Measurements from ENCODE around the gene MEAK7.
A peak's percentile ranks its signal among the peaks of the same experiment; 100 is the strongest.

MEAK7 gene

DNA sequence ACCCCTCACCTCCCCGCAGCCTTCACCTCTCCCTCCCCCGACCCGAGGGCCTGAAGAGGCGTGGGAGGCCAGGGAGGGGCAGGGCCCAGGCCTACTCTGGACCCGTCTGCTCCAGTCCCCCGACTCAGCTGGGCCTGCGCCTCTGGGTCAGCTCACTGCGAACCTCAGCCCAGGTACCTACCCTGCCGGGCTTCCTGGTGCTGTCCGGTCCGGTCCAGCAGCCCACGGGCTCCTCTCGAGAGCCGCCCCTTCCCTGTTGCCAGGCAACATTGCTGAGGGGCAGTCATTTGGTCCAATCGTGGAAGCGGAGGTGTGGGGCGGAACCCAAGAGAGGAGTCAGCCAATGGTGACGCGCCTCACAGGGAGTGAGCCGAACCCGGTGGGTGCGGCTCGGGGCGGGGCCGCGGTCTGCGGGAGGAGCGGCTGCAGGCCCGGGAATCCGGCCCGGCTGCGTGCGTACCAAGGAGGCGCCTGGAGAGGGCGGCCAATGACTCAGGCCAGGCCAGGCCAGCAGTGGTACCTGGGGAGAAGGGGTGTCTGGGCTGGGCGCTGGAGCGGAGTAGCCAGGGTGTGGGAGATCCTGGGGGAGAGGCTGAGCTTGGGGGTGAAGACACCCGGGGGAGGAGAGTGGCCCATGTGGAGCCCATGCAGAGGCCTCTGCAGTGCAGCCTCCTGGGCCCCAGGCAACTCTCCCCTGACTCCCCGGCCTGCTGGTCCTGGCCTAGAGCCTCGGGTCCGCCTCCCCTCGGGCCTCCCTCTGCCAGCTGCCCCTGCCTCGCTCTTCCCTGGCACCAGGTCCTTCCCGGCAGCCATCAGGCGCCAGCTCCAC lies at the start of gene MEAK7:
Gene MEAK7, minus strand, starts transcription at position 240 of the 829 bp plus-strand sequence. CDS start 6,573 bp downstream, outside the sequence.
- DNase-seq (ENCODE audit: low read depth in 2 of 2) = peak; percentile 95 to 96

DNA sequence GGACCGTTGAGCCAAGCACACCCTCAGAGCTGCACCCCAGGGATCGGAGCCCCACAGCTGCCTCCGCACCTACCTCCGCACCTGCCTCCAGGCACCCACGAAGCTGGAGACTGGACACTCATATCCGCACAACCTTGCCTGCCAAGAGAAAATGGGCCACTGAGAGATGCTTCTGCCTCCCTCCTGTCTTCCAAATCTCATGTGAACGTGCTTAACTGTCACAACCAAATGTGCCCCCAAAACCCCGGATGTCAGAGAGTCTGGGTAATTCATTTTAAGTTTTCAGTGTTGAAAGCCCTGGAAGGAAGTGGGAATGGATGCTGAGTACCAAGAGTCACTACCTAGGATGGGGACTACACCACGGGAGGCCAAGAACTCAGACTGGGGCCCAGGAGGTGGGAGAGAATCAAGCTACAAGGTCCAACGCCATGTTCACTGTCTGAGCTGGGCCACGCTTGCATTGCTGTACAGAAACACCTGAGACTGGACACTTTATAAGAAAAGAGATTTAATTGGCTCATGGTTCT lies 49.5 kb upstream of the MEAK7 start:
- DNase-seq (ENCODE audit: low read depth in 2 of 2) = peak in 1 of 2 donors; percentile 14

- DNase-seq (ENCODE audit: low read depth in 2 of 2) = no peak
These were observed 47.7 kb upstream of the MEAK7 start for GRCh38 chr16:84552135-84552534.

- no peak for DNase-seq (ENCODE audit: low read depth in 2 of 2)
These were observed 45.6 kb upstream of the MEAK7 start for GRCh38 chr16:84550096-84550495.

- DNase-seq (ENCODE audit: low read depth in 2 of 2) = peak in 1 of 2 donors; percentile 10
These were observed 44.7 kb upstream of the MEAK7 start for GRCh38 chr16:84548971-84549844.

GRCh38 chr16:84548508-84548907 lies 44.0 kb upstream of the MEAK7 start:
- no peak for DNase-seq (ENCODE audit: low read depth in 2 of 2)

DNA sequence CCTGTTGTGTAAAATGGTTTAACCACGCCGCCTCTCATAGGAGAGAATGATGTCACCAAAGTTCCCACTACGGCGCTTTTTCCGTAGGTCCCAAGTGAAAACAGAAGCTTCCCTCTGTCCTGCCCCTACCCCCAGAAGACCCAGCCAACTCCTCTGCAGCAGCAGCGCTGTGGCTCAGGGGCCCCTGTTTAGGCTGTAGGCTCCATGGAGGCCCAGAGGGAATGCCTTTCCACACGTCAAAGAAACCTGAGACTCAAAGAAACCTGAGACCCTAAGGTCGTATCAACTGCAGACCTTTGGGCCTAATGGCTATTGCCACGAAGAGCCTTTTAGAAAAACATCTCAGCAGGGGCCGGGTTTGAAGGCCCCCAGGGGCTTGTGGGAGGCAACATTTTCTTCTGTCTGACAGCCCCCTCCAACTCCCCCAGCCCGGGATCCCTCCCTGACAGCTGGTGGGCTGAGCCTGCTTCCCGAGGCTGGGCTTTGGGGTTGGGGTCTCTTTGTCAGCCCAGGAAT lies 43.1 kb upstream of the MEAK7 start:
- no peak for DNase-seq (ENCODE audit: low read depth in 2 of 2)

DNA sequence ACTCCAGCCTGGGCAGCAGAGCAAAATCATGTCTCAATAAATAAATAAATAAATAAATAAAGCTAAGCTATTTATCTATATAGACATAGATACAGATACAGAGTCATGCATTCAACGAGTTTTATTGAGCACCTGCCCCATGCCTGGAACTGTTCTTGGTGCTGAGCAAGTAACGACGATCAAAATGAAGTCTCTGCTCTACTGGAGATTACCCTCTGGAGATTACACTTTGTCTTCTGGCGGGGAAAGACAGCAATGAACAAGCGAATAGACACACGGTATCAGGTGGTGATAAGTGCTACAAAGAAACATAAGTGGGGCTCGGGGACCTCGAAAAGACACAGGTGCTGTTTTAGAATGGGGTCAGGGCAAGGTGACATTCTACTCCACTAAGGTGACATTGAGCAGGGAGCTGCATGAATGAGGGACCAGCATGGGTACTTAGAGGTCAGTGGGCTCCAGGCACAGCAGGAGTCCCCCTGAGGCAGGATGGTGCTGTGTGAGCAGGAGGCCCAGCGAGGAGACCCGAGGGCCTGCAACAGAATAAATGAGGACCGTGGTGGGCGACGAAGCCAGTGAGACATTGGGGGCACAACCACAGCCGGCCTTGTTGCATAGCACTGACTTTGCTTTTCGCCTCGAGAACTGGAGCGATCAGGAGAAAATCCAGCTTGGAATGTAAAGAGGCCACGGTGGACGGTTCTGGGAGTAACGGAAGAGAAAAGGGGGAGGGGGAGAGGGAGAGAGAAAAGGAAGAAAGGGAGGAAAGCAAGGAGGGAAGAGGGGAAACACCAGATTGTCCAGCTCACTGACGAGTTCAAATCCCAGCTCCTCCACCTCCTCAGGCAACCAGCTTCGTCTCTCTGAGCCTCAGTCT lies 42.4 kb upstream of the MEAK7 start:
- DNase-seq (ENCODE audit: low read depth in 2 of 2) = no peak

DNA sequence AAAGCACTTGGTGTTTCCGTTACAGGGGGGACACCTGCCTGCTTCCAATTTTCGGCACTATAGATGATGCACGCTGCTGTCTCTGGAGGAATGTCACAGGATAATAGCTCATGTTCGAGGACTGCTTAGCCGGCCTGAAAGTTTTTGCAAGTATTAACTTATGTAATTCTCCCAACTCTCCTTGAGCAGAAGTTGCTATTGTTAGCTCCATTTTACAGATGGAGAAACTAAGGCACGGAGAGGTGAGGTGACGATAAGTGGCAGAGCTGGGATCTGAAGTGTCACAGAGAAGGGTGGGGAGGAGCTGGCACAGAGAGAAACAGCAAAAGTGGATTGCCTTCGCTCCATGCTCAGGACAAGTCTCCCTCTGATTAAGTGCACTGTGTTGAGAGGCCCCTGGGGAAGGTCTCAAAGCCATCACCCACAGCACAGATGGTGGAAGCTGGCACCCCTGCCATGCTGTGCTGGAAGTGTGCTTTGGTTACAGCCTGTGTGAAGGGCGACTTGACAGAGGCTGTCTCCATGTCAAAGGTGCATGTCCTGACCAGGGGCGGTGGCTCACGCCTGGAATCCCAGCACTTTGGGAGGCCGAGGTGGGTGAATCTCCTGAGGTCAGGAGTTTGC lies 40.8 kb upstream of the MEAK7 start:
- DNase-seq (ENCODE audit: low read depth in 2 of 2) = no peak

GRCh38 chr16:84544031-84544773 lies 39.7 kb upstream of the MEAK7 start:
- no peak for DNase-seq (ENCODE audit: low read depth in 2 of 2)

- DNase-seq (ENCODE audit: low read depth in 2 of 2) = no peak
These were observed 38.8 kb upstream of the MEAK7 start for GRCh38 chr16:84543253-84543652.

- DNase-seq (ENCODE audit: low read depth in 2 of 2) = no peak
These were observed 37.7 kb upstream of the MEAK7 start for GRCh38 chr16:84541999-84542817.

DNA sequence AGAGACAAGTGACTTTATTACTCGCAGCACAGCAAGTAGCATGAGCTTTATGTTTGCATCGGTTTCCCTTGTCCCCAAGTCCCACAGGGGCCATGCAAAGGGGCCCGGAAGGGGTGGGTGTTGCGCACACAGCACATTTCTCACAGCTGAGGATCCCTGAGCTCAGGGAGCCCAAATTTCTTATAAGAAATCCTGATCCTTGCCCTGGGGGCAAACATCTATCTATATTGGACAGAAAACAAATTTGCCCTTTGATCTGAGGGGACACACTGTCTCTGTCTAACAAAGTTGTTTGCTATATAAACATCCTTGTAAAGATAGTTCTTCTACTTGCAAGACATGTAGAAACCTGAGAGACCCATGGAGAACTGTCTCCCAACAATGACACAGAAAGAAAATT lies 35.7 kb upstream of the MEAK7 start:
- no peak for DNase-seq (ENCODE audit: low read depth in 2 of 2)

DNA sequence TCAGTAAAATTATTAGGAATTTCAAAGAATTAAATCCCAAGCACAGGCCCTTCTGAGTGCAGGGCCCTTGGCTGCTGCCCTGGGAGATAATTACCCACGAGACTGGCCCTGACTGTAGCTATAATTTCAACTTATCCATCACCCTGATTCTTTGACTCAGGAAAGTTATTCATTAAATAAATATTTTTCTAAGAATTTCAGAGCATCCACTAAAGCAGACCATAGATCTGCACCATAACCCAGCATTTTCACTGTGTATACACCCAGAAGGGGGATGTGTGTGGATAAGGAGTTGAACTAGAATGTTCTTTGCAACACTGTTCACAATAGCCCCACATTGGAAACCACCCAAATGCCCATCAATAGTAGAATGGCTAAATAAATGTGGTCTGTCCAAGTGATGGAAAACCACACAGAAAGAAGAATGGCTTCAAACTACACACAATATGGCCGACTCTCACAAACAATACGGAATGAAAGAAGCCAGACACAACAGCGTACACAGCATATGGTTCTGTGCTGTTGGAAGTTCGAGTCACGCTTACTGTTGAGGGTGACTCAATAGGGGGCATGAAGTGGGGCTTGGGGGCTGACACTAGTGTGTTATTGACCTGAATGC lies 33.9 kb upstream of the MEAK7 start:
- no peak for DNase-seq (ENCODE audit: low read depth in 2 of 2)

DNA sequence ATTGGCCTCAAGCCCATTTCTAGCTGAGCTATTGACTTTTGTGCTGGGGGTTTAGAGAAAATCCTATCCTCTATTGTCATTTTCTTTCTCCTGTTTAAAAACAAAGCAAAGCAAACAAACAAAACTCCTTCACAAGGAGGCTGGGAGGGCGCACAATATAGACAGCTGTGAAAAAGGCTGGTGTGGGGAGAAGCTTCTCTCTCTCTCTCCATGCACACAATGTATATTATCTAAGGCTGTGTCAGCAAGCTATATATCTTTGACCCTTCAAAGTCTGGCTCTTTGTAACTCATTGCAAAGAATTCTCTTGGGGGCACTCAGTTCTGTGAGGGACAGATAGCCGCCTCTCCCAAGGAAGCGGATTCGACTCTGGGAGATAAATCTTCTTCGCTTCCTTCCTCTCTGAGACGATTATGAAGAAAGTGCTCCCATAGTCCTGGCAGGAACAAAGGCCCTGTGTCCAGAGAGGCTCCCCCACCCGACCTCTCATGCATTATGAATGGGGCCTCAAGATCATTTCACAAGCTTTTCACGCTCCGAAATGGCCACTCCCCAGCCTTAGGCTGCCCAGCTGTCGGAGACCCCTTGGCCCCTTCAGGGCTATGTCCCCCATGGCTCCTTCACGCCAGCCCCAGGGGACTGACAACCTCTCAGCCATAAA lies 33.2 kb upstream of the MEAK7 start:
- DNase-seq (ENCODE audit: low read depth in 2 of 2) = no peak

DNA sequence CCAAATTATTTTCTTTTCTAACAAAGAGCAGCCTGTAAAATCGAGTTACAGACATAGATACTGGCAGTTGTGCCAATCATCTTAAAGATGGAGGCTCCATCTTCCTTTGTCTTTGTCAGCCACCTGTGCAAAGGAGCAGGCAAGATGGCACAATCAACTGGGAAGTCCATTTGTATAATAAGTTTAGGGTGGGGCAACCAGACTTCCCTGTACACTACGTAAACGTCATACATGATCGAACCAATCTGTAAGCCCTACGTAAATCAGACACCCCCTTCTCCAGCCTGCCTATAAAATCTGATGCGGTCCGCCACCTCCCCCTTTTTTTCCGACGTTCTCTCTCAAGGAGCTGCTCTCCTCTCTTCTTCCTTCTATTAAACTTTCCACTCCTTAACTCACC lies 31.4 kb upstream of the MEAK7 start:
- no peak for DNase-seq (ENCODE audit: low read depth in 2 of 2)

DNA sequence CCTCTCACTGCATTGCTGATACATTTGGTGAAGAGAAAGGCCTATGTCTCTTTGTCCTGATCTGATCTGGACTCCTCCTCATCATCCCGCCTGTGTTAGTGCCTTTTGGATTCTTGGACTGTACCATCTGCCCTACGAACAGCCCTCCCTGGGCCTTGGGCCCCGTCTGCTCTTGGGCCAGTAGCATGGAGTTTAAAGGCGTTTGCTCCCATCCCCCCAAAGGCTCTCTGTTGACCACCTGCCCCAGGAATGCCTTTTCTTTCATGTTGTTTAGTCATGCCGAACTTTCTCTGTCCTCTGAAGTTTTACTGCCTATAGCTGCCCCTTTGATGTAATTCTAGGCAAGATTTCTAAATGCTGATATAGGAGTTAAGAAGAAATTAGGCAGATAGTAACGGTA lies 30.9 kb upstream of the MEAK7 start:
- DNase-seq (ENCODE audit: low read depth in 2 of 2) = no peak

GRCh38 chr16:84534815-84535214 lies 30.4 kb upstream of the MEAK7 start:
- no peak for DNase-seq (ENCODE audit: low read depth in 2 of 2)

All from stimulated activated CD8-positive, alpha-beta memory T cell treated with anti-CD3 and anti-CD28 coated beads, Interleukin-2, amount 100 ng/mL, for 1 hour (primary cell).